Measurements from ENCODE around the gene KCTD13. TPM values are rescaled to one million over a fixed set of nuclear protein-coding genes. Genes with fewer than 3 reads are reported as not detected.

Gene KCTD13
- total RNA-seq, 1 experiment from 2014 or later = 8.2 TPM

- peak overlapping the region; percentile 93 for H3K9ac ChIP-seq (ENCODE audit: low read length)
- H3K4me1 ChIP-seq (ENCODE audit: insufficient read depth, low read length) = peaks cover 22% of the 10 kb centered on the region
- peak overlapping the region; percentile 74; the same call in 1 of the 2 replicates for H2AFZ ChIP-seq (ENCODE audit: low read length)
- DNase-seq (peak; percentile 4), ATAC-seq (no peak)
- ChIA-PET CTCF (no interaction called here), POLR2A (ENCODE audit: unreplicated experiment) (no interaction called here)
- intact Hi-C loops (cut with micrococcal nuclease) = loop anchor here (5.0 kb wide), 1 partner anchor 47 kb away; the partner anchor contains the start of gene KCTD13
- no peaks in the 10 kb centered on the region for H3K9me3 ChIP-seq (ENCODE audit: low read length)
- no peak for TF ChIP-seq CTCF (conservative IDR thresholded peaks at IDR 0.05; ENCODE audit: low read depth, low read length)
- no peak for TF ChIP-seq EZH2phosphoT487 (IDR thresholded peaks at IDR 0.05; ENCODE audit: borderline replicate concordance, low read length)
- no peak for TF ChIP-seq EZH2 (IDR thresholded peaks at IDR 0.05; ENCODE audit: low read length, unreplicated experiment)
- no peaks in the 10 kb centered on the region for H3F3A ChIP-seq (ENCODE audit: low read length, unreplicated experiment)
- H3K79me2 ChIP-seq (ENCODE audit: low read length) = peaks cover 47% of the 10 kb centered on the region
- peaks cover 16% of the 10 kb centered on the region; the same call in 1 of the 2 replicates for H3K36me3 ChIP-seq (ENCODE audit: low read depth, low read length)
- H3K4me2 ChIP-seq (ENCODE audit: low read length) = peak overlapping the region; percentile 98
- no peaks in the 10 kb centered on the region for H3K27me3 ChIP-seq (ENCODE audit: low read length)
- H3K9me2 ChIP-seq (replicated peaks; ENCODE audit: low read length) = no peaks in the 10 kb centered on the region
- no TSS peak for BruUV-seq (replicated peaks)
- peak overlapping the region; percentile 98 for H3K4me3 ChIP-seq (ENCODE audit: low read length)
- peaks cover 26% of the 10 kb centered on the region for H4K20me1 ChIP-seq (ENCODE audit: low read length)
- no peak overlapping the region for H3K27ac ChIP-seq (ENCODE audit: low read length)
Measured at GRCh38 chr16:29974291-29975133, 48.5 kb upstream of the KCTD13 start.

- BruUV-seq (replicated peaks) = TSS peak; percentile 59
- H2AFZ ChIP-seq (ENCODE audit: low read length) = peak within 1 kb of the TSS; percentile 74
- peak within 1 kb of the TSS; percentile 98 for H3K4me3 ChIP-seq (ENCODE audit: low read length)
- peaks cover 26% of the 10 kb centered on the region for H4K20me1 ChIP-seq (ENCODE audit: low read length)
- H3K9me3 ChIP-seq (ENCODE audit: low read length) = no peaks in the 10 kb centered on the region
- intact Hi-C loops (cut with micrococcal nuclease) = loop anchor here (5.0 kb wide), 1 partner anchor 46 kb away; the partner anchor contains the start of gene KCTD13
- peaks cover 47% of the 10 kb centered on the region for H3K79me2 ChIP-seq (ENCODE audit: low read length)
- H3K36me3 ChIP-seq (ENCODE audit: low read depth, low read length) = peaks cover 9% of the 10 kb centered on the region; the same call in 1 of the 2 replicates
- H3K9me2 ChIP-seq (replicated peaks; ENCODE audit: low read length) = no peaks in the 10 kb centered on the region
- TF ChIP-seq EZH2phosphoT487 (IDR thresholded peaks at IDR 0.05; ENCODE audit: borderline replicate concordance, low read length) (no peak), EZH2 (IDR thresholded peaks at IDR 0.05; ENCODE audit: low read length, unreplicated experiment) (no peak)
- ChIA-PET POLR2A (ENCODE audit: unreplicated experiment) (interaction anchor here (0.6 to 0.9 kb wide), 5 partner anchors 29 to 162 kb away, joined by 3 to 6 read pairs (median 5); partner anchors contain the start of genes ALDOA, ASPHD1, KCTD13 and SEZ6L2), CTCF (interaction anchor here (0.5 to 0.8 kb wide), 2 partner anchors 11 to 273 kb away, joined by 5 read pairs; partner anchors contain the start of gene TMEM219)
- peak; percentile 95 for DNase-seq
- H3K4me1 ChIP-seq (ENCODE audit: insufficient read depth, low read length) = peaks cover 22% of the 10 kb centered on the region
- H3K27ac ChIP-seq (ENCODE audit: low read length) = peak within 1 kb of the TSS; percentile 37; the same call in 1 of the 2 replicates
- no peaks in the 10 kb centered on the region for H3K27me3 ChIP-seq (ENCODE audit: low read length)
- peak; percentile 99 for ATAC-seq
- H3K4me2 ChIP-seq (ENCODE audit: low read length) = peak within 1 kb of the TSS; percentile 98
- peak within 1 kb of the TSS; percentile 93 for H3K9ac ChIP-seq (ENCODE audit: low read length)
- no peaks in the 10 kb centered on the region for H3F3A ChIP-seq (ENCODE audit: low read length, unreplicated experiment)
Measured at GRCh38 chr16:29973384-29974246, 47.6 kb upstream of the KCTD13 start, which contains the start of gene TAOK2. Gene TAOK2 (plus strand): TSS chr16:29973868. CDS start chr16:29977773, 3,905 bp downstream.

All from PC-3 (cell line).